ENCODE data around the gene ARID3A.
"Not testable (repeated sequence)": the region's sequence is repeated elsewhere in the genome, so short reads cannot be mapped to it uniquely, and the experiment has no call there.

The ARID3A gene

DNA sequence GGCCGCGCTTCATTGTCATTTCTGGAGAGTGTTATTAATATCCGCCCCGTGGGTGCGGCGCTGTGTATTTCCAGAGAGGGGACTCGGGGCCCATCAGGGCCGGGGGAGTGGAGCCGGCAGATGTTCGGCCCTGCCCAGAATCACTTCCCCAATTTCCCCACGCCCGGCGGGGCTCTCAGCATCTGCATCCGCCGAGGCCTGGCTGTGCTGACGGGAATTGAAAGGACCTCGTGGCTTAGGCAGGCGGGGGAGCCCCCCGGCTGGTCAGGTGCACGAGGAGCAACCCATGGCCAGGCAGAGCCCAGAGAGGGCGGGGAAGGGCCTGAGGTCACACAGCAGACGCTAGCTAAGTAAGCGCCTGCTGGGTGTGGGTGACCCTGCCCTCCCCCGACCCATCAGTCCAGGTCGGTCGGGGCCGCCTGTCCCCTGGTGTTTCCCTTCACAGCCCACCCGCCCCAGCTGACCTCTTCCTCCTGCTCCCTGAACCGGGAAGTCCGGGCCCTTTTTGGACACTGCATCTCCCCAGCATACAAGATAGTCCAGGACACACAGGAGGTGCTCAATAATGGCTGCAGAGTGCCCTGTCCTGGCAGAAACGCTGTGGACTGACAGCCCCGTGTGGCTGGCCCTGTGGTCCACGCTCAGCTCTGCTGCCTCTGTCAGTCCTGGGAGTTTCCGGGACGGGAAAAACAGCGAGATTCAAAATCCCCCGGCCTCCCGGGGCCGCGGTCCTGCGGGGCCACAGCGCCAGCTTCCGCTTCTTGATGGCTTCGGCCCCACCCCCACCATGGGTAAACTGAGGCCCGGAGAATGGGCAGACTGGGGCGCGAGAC, 22.1 kb downstream of the ARID3A start:
- no peak for DNase-seq (ENCODE audit: low spot score)

DNA sequence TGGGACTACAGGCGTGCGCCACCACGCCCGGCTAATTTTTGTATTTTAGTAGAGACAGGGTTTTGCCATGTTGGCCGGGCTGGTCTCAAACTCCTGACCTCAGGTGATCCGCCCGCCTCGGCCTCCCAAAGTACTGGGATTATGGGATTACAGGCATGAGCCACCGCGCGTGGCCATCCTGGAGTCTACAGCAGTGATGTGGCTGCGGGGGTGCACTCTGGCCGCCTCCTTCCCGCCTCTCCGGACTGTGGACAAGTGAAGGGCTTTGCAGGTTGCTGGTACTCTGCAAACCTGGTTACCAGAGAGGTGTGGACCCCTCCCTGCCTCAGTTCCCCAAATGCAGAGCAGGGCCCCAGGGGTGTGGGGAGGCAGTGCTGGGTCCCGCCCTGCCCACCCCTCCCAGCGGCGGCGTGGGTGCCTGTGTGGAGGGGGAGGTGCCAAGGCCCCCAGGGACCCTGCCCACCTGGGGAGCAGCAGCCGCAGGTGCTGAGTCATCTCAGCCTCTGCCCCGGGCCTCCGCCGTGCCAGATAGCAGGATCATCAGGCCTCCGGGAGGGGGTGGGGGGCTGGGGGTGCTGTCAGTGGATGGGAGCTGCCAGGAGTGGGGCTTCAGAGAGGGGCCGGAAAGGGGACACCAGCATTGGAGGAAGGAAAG, 23.1 kb downstream of the ARID3A start:
- no peak for DNase-seq (ENCODE audit: low spot score)

DNA sequence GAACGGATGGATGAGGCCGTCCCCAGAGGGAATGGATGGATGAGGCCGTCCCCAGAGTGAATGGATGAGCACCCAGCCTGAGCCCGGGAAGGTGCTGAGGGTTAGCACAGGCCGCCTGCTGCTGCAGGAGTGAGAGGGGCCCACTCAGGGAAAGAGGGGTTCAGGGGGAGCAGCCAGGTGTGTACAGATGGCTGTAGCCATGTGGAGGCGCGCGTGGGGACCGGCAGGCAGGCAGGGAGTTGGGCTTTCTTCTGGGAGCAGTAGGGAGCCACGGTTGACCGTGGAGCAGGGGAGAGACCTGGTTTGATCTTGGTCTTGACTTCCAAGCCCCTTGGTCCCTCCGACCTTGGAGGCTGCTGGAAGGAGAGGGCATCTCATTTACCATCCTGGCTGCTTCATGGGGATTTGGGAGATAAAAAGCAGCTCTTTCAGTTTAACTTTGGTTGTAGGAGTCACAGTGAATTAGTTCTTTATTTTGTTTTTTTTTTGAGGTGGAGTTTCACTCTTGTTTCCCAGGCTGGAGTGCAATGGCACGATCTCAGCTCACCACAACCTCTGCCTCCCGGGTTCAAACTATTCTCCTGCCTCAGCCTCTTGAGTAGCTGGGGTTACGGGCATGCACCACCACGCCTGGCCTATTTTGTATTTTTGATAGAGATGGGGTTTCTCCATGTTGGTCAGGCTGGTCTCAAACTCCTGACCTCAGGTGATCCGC, 24.7 kb downstream of the ARID3A start:
- no peak for DNase-seq (ENCODE audit: low spot score)

DNA sequence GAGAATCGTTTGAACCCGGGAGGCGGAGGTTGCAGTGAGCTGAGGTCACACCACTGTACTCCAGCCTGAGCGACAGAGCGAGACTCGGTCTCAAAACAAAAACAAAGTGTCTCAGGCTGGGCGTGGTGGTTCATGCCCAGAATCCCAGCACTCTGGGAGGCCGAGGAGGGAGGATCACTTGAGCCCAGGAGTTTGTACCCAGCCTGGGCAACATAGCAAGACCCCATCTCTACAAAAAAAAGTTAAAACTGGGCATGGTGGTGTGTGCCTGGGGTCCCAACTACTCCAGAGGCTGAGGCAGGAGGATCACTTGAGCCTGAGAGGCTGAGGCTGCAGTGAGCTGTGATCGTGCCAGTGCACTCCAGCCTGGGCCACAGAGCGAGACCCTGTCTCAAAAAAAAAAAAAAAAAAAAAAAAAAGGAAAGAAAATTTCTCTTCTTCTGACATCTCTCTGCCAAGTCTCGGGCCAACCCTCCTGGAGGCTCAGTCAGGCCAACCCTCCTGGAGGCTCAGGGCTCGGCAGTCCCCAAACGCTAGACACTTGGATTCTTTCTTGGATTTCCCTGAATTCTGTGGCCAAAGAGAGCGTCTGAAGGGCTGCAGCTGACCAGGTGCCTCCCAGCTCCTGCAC, 26.3 kb downstream of the ARID3A start:
- DNase-seq (ENCODE audit: low spot score), result no peak

DNA sequence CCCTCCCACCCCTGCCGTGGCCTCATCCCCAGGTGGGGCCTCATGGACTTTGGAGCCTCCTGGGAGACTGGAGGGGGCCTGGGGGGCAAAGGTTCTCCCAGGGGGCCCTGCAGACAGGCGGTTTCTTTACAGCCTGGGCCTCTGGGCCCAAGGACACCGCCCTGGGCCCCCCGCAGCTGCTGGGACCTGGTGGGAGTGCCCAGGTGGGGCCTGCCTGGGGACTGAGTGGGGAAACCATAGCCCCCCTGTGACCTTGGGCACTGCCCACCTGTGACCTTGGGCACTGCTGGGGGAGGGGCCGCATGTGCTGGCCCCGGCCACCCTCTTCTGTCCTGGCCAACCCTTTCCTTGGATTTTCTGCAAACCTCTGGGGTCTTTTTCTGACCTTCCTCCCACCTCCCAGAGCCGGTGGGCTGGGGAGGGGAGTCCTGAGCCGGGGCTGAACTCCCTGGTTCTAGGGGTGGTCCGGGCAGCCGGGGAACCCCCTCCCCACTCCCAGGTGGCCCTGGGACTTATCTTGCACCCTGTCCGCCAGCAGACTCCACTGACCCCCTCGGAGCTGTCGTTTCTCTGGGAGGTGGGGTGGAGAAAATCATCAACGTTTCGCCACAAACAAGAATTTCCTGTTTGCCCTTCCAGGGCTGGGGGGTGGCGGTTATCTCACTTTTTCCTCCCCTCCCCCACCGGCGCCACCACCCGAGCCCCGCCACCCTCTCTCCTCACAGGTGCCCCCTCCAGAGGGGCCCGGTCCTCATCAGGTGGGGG, 27.0 kb downstream of the ARID3A start:
- DNase-seq (ENCODE audit: low spot score), result no peak

DNA sequence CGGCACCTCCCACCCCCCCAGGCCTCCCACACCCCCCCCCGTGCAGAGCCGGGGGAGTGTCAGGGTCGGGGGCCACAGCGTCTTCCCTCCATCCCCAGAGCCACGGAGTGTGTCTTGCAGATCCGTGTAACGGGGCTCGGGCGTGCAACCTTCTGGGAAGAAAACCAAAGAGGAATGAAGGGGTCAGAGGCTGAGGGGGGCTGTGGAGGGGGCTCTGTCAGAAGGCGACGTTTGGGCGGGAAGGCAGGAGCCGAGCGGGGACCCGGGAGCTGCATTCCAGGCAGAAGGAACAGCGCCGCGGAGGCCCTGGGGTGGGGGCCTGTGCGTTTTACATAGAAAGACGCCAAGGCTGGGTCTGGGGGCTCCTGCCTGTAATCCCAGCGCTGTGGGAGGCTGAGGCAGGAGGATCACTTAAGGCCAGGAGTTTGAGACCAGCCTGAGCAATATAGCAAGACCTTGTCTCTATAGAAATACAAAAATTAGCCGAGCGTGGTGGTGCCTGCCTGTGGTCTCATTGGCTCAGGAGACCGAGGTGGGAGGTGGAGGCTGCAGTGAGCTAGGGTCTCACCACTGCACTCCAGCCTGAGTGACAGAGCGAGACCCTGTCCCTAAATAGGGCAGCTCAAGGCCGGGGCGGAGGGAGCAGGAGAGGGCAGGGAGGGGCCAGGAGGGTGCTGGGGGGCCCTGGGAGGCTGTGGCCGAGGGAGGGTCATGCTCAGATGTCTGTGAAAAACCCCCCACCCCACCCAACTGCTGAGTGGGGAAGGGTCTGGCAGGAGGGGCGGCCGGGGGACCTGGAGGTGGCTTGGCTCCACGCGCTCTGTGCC, 27.8 kb downstream of the ARID3A start:
- no peak for DNase-seq (ENCODE audit: low spot score)

DNA sequence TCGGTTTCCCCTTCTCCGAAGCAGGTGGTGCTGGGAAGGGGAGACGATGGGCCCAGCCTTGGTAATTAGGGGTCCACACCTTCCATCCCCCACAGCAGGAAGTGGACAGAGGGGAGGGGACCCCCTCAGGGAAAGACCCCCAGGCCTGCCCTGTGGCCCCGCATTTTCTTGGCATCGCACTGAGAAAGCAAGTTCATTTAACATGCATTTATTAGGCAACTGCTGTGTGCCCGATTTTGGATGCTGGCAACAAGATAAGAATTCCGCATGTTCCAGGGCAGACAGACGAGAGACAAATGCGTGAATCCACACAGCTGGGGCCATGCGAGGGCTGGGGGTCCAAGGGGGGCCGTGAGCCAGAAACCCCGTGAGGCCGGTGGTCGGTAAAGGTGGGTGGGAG, 28.4 kb downstream of the ARID3A start:
- DNase-seq (ENCODE audit: low spot score), result no peak

DNA sequence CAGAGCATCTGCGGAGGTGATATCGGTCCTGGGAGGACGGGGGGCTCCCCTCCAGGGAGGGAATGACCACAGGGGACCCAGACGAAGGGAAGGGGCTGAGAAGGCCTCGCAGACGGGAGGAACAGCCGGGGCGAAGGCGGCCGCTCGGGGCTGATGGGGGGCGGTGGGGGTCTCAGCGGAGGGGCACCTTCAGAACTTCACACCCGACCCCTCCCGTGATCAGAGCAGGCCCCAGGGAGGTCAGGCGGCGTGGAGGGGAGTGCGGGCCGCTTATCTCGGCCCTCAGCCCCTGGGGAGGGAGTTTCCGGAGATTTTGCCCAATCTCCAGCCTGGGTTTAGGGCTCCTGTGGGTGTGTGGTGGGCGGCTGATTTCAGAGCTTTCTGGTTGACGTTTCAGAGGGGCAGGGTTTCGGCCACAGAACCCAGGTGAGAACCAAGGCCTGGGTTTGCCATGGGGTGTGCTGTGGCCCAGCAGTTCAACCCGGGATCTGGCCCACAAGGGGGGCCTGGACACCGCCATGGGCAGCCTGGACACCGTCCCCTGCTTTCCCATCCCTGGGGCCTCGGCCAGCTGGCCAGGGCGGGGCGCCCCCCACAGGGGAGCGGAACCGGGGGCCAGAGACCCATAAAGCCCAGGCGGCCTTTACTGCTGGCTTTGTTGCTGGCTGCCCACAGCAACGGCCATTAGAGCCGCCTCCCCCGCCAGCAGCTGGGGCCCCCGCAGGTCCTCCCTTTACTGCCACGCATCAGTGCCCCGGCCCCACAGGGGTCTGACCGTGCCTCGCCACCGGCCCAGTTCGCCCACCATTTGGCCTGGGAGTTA, 29.0 kb downstream of the ARID3A start:
- DNase-seq (ENCODE audit: low spot score), result no peak

DNA sequence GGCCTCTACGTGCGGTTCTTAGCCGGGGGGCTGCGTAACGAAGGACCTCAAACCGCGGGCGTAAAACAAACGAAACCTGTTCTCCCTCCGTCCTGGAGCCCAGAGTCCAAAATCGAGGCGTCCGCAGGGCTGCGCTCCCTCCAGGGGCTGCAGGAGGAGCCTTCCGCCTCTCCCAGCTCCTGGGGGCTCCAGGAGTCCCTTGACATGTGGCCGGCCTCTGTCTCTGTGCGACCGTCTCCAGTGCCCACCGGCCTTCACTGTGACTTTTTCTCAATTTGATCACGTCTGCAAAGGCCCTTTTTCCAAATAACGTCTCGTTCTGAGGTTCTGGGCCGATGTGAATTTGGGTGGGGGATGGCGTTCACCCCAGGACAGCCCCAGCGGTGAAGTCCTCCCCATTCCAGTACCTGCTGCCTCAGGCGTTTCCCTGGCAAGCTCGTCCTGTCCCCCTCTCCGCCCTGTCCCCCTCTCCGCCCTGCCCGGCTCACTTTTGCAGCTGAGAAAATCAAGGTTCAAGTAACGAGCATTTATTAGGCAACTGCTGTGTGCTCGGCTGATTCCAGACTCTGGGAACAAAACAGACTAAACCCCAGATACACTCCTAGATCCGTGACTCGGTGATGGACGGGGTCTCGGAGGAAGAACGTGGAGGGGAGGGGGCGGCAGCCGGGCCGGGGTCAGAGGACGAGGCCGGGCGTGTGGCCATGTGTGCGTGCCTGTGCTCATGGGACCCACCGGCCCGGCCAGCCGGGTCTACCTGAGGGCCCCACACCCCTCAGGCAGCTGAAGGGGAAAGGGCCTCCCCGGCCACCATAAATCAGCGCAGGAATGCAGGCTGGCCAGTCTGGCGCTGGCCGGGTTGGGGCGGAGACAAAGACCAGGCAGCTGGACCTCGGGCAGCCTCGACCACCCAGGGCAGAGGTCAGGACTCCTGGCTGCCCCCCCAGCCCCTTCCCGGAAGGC, 30.2 kb downstream of the ARID3A start:
- no peak for DNase-seq (ENCODE audit: low spot score)

DNA sequence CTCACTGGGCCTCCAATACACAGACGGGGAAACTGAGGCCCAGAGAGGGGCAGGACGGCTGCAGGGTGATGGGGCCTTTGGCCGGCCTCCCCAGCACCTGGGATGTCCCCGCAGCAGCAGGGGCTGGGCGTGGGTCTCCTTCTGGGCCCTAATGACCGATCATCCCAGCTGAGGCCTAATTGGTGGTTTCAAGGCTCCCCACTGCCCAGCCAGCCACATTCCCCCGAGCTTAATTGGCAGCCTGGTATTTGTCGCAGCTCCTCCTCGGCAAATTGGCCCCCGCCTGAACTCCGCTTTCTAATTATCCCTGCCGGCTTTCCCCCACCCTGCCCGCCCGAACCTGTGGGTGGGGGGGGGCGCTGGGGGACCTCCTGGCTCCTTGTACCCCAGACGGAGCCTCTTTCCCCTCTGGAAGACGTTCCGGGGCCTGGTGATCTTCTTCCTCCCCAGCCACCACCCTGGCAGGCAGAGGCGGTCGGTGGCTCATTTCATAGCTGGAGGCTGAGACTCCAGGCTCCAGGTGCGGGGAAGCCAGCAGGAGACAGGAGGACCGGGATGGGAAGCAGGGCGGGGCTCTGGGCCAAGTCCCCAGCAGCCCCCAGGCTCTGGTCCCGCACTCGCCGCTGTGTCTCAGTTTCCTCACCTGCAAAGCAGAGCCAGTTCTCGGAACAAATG, 31.1 kb downstream of the ARID3A start:
- peak; percentile 79 for DNase-seq (ENCODE audit: low spot score)

DNA sequence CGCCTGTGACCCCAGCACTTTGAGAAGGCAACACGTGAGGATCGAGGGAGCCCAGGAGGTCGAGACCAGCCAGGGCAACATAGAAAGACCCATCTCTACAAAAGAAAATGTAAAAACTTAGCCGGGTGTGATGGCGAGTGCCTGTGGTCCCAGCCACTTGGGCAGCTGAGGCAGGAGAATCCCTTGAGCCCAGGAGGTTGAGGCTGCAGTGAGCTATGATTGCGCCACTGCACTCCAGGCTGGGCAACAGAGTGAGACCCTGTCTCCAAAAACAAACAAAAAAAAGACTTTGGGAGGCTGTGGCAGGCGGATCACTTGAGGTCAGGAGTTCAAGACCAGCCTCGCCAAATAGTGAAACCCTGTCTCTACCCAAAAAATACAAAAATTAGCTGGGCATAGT, 31.7 kb downstream of the ARID3A start:
- DNase-seq (ENCODE audit: low spot score), result not testable (repeated sequence)

DNA sequence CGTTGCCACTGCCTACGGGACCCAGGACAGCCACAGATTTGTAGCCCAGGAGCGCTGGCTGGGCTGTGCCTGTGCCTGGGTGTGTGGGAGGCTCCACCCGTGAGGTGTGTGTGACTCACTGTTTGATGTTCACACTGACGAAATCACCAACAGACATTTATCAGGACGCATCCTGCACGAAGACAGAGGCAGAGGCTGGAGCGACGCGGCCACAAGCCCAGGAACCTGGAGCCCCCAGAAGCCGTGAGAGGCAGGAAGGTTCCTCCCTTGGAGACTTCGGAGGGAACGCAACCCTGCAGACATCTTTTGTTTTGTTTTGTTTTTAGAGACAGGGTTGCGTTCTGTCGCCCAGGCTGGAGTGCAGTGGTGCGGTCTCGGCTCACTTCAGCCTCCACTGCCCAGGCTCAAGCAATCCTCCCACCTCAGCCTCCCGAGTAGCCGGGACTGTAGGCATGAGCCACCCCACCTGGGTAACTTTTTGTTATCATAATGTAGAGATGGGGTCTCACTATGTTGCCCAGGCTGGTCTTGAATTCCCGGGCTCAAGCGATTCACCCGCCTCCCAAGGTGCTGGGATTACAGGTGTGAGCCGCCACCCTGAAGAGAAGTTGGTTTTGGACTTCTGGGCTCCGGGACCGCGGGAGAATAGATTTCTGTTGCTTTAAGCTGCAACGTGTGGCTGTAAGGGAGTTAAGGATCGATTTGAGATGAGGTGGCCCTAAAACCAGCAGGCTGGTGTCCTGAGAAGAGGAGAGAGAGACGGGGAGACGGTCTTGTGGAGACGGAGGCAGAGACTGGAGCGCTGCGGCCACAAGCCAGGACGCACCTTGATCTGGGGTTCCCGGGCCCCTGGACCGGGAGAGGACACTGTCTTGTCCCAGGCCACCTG, 33.4 kb downstream of the ARID3A start:
- DNase-seq (ENCODE audit: low spot score), result no peak

DNA sequence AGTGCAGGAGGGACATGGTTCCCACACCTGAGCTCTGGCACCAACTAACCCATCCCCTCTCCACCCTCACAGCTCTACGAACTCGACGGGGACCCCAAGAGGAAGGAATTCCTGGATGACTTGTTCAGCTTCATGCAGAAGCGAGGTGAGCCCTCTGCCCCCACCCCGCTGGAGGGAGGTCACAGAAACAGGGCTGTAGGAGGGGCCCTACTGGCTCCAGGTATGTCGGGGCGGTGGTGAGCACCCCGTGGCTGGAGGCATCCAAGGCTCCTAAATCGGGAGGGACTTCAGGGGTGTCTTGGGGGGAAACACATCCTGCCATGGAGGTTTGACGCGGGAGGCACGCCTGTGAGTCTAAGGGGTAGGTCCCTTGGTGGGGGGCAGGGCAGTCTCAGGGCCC, 34.2 kb downstream of the ARID3A start:
- DNase-seq (ENCODE audit: low spot score), result no peak

DNA sequence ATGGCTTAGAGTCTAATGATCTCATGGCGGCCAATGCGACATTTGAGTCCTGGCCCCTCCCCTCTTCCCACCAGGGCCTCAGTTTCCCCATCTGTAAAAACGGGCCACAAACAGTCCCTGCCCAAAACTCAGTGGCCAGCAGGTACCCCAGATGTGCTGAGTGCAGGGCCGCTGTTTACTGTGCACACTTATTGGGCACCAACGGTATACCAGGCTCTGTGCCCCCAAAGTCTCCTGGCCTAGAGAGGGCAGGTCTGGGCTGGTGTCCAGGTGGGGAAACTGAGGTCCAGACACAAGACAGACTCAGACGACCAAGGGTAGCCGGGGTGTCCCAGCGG, 34.7 kb downstream of the ARID3A start:
- DNase-seq (ENCODE audit: low spot score), result no peak

DNA sequence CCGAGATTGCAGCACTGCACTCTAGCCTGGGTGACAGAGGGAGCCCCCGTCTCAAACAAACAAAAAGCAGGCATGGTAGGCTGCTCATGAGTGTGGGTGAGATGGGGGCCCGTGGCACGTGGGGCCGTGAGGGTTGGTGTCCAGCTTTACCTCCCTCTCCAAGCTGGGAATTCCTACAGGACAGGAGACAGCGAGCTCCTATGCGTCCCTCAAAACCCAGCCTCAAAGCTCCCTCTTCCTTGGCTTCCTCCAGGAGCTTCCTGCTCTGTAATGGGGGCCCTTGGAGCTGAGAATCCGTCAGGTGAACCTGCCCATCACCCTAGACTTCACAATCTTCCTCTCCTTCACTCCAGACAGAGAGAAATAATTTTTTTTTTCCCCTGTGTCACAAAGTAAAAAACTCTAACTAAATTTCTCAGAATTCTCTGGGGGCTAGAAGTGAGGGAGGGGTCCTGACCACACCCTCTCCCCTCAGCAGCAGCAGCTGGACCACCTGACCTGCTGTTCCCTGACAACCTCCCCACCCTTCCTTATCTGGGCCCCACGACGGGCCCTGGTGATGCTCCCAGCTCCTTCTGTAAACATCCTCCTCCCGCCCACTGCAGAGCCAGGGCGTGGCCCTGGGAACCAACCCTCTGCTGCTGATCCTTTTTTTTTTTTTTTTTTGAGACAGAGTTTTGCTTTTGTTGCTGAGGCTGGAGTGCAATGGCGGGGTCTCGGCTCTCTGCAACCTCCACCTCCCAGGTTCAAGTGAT, 36.2 kb downstream of the ARID3A start:
- peak; percentile 47 for DNase-seq (ENCODE audit: low spot score)

DNA sequence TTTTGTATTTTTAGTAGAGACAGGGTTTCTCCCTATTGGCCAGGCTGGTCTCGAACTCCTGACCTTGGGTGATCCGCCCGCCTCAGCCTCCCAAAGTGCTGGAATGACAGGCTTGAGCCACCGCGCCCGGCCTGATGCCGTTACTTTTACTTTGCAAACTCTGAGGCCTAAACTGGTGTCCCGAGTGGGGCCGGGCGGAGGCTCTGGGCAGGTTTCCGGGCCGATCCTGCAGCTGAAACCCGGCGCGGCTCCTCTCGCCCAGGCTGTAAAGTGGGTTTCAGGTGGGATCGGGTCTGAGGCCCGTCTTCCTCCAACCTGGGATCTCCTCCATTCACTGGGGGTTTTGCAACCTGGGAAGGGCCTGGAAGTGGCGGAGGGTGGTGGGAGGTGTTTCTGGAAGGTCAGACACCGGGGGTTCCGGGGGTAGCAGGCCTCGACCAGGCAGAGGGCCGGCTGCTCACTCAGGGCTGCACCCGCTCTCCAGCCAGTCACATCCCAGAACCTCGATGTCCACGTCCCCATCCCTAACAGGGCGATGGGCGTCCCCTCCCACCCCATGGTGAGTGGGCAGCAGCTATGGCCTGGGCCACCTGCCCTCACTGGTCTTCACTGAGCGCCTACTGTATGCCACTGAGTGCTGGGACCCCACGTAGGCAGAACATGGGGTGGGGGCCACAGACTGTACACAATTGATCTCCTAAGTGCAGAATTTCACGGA, 37.0 kb downstream of the ARID3A start:
- no peak for DNase-seq (ENCODE audit: low spot score)

All from AG08395 (cell line).